ENCODE results near the gene PIK3C3.
"Not testable (repeated sequence)": the region's sequence is repeated elsewhere in the genome, so short reads cannot be mapped to it uniquely, and the experiment has no call there.

PIK3C3 gene

GRCh38 chr18:41966943-41967342, 11.9 kb downstream of the PIK3C3 start:
- DNase-seq = no peak

GRCh38 chr18:41967680-41968079, 12.6 kb downstream of the PIK3C3 start:
- no peak for DNase-seq

GRCh38 chr18:41969881-41970280, 14.8 kb downstream of the PIK3C3 start:
- DNase-seq = no peak

- no peak for DNase-seq
These were observed 17.3 kb downstream of the PIK3C3 start for GRCh38 chr18:41972067-41972925.

GRCh38 chr18:41973983-41974382, 18.9 kb downstream of the PIK3C3 start:
- DNase-seq = no peak

- DNase-seq = no peak
These were observed 19.8 kb downstream of the PIK3C3 start for GRCh38 chr18:41974796-41975201.

GRCh38 chr18:41975284-41975683, 20.2 kb downstream of the PIK3C3 start:
- no peak for DNase-seq

GRCh38 chr18:41977233-41977632, 22.2 kb downstream of the PIK3C3 start:
- no peak for DNase-seq

- DNase-seq = no peak
These were observed 28.1 kb downstream of the PIK3C3 start for GRCh38 chr18:41982942-41983660.

GRCh38 chr18:41985914-41986313, 30.9 kb downstream of the PIK3C3 start:
- no peak for DNase-seq

- no peak for DNase-seq
These were observed 34.5 kb downstream of the PIK3C3 start for GRCh38 chr18:41989508-41989907.

- no peak for DNase-seq
These were observed 37.0 kb downstream of the PIK3C3 start for GRCh38 chr18:41992066-41992465.

GRCh38 chr18:41992703-41993102, 37.7 kb downstream of the PIK3C3 start:
- DNase-seq = no peak

- no peak for DNase-seq
These were observed 38.1 kb downstream of the PIK3C3 start for GRCh38 chr18:41993151-41993550.

- no peak for DNase-seq
These were observed 41.0 kb downstream of the PIK3C3 start for GRCh38 chr18:41996020-41996419.

- DNase-seq = no peak
These were observed 44.7 kb downstream of the PIK3C3 start for GRCh38 chr18:41999751-42000150.

GRCh38 chr18:42001801-42002200, 46.8 kb downstream of the PIK3C3 start:
- DNase-seq = no peak

- DNase-seq = no peak
These were observed 49.6 kb downstream of the PIK3C3 start for GRCh38 chr18:42004653-42005052.

- DNase-seq = no peak
These were observed 50.7 kb downstream of the PIK3C3 start for GRCh38 chr18:42005782-42006181.

- not testable (repeated sequence) for DNase-seq
These were observed 54.4 kb downstream of the PIK3C3 start for GRCh38 chr18:42009457-42009856.

- no peak for DNase-seq
These were observed 56.0 kb downstream of the PIK3C3 start for GRCh38 chr18:42011053-42011452.

GRCh38 chr18:42018831-42019230, 63.8 kb downstream of the PIK3C3 start:
- DNase-seq = no peak

GRCh38 chr18:42024131-42024530, 69.1 kb downstream of the PIK3C3 start:
- no peak for DNase-seq

- DNase-seq = no peak
These were observed 70.5 kb downstream of the PIK3C3 start for GRCh38 chr18:42025491-42025890.
